Breast epithelium (tissue), 4 donors: ENCODE measurements around the gene FSIP1. TPM values are rescaled to one million over a fixed set of nuclear protein-coding genes. Genes with fewer than 3 reads are reported as not detected.

Experiments
- DNase-seq, 2 donors: peaks; one replicate each; pipeline ENCODE4 v3.0.0-alpha.2; 2019; ENCODE audit warnings: low spot score in 2 of 2
- H3K27ac ChIP-seq, 2 donors: fragments of 200-600 bp; sonication (generic) in 1 of 2; one replicate each; pipeline ENCODE4 v1.5.1; 2016 to 2019; ENCODE audit warnings: mild to moderate bottlenecking in 1 of 2
- H3K27me3 ChIP-seq, 2 donors: fragments of 200-600 bp; sonication (generic) in 1 of 2; one replicate each; pipeline versions ENCODE4 v1.5.1 to v1.6.0; 2017 to 2019; ENCODE audit warnings: control low read depth in 1 of 2, mild to moderate bottlenecking in 1 of 2
- H3K36me3 ChIP-seq: fragments of 200-600 bp; one replicate; pipeline ENCODE4 v1.5.1; 2019
- H3K4me1 ChIP-seq, 2 donors: fragments of 200-600 bp; sonication (generic); one replicate each; pipeline ENCODE4 v1.5.1; 2016 to 2019; ENCODE audit warnings: control low read depth in 1 of 2
- H3K4me3 ChIP-seq, 3 donors: fragments of 200-600 bp; sonication (generic); 1 replicate in 2 of 3; 2 replicates in 1 of 3; pipeline ENCODE4 v1.5.1; 2016 to 2019; ENCODE audit warnings: mild to moderate bottlenecking in 3 of 3, moderate library complexity in 2 of 3
- H3K9me3 ChIP-seq, 2 donors: fragments of 200-600 bp; sonication (generic) in 1 of 2; one replicate each; pipeline ENCODE4 v1.5.1; 2016 to 2019; ENCODE audit warnings: control low read depth in 1 of 2
- POLR2A ChIP-seq: fragments of 450-650 bp; IDR thresholded peaks from one replicate; pipeline ENCODE4 v1.6.1; 2016; ENCODE audit warnings: antibody characterized with exemption, mild to moderate bottlenecking, moderate library complexity
- POLR2AphosphoS5 ChIP-seq, 3 donors: sonication (generic); formaldehyde crosslinking; IDR thresholded peaks; one replicate each; pipeline ENCODE4 v1.6.1; 2017; ENCODE audit warnings: antibody characterized with exemption in 3 of 3
- intact Hi-C: fragments of 100-400 bp; cut with DNase I; formaldehyde crosslinking; loops from one replicate; pipeline ENCODE4 v1.15.1; 2023; ENCODE audit warnings: low total_unique reads
- total RNA-seq, 3 donors: library from RNA; depleted of rRNA; stranded (reverse); fragments of >200 nt; gene quantifications; one replicate each; pipeline ENCODE4 v1.1.0, GENCODE V29; 2016
- TF ChIP-seq, protein P1 (sequence below), 3 donors: fragments of 450-650 bp; IDR thresholded peaks; one replicate each; pipeline ENCODE4 v1.5.1; 2016 to 2017; ENCODE audit warnings: antibody characterized with exemption in 3 of 3, mild to moderate bottlenecking in 3 of 3, moderate library complexity in 3 of 3

FSIP1 gene
- total RNA-seq, 3 donors from 2014 or later: 0.32 to 23.3 (median 16.2) TPM

DNA sequence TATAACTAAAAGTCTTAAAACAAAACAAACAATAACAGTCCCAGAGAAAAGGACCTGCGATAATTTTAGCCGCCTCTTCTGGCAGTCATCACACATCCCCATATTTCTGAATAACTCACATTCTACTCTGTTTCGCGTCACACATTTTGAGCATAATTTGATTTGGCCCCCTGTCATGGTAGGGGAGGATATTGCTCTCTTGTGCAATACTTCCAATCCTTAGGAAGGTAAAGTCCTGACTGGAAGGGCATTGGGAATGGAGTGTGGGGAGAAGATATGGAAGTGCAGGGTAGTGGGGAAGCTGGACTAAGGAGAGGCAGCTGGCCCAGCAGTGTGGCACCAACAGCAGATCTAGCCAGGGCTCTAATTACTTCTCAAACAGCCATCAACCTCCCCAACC is 11.3 kb upstream of the FSIP1 start:
- no peaks in the 10 kb centered on the region for H3K9me3 ChIP-seq
- no peaks in the 10 kb centered on the region for H3K4me1 ChIP-seq
- TF ChIP-seq, protein P1, sequence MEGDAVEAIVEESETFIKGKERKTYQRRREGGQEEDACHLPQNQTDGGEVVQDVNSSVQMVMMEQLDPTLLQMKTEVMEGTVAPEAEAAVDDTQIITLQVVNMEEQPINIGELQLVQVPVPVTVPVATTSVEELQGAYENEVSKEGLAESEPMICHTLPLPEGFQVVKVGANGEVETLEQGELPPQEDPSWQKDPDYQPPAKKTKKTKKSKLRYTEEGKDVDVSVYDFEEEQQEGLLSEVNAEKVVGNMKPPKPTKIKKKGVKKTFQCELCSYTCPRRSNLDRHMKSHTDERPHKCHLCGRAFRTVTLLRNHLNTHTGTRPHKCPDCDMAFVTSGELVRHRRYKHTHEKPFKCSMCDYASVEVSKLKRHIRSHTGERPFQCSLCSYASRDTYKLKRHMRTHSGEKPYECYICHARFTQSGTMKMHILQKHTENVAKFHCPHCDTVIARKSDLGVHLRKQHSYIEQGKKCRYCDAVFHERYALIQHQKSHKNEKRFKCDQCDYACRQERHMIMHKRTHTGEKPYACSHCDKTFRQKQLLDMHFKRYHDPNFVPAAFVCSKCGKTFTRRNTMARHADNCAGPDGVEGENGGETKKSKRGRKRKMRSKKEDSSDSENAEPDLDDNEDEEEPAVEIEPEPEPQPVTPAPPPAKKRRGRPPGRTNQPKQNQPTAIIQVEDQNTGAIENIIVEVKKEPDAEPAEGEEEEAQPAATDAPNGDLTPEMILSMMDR (IDR thresholded peaks at IDR 0.05): no peak
- TF ChIP-seq POLR2A (no peak), POLR2AphosphoS5 (IDR thresholded peaks at IDR 0.05) (no peak)
- H3K27me3 ChIP-seq: no peaks in the 10 kb centered on the region
- no peak for DNase-seq
- H3K36me3 ChIP-seq: no peaks in the 10 kb centered on the region
- H3K4me3 ChIP-seq: no peak overlapping the region
- intact Hi-C loops: loop anchor here (10.0 kb wide), 1 partner anchor 81 kb away; no protein-coding TSS in a partner anchor
- no peak overlapping the region for H3K27ac ChIP-seq

DNA sequence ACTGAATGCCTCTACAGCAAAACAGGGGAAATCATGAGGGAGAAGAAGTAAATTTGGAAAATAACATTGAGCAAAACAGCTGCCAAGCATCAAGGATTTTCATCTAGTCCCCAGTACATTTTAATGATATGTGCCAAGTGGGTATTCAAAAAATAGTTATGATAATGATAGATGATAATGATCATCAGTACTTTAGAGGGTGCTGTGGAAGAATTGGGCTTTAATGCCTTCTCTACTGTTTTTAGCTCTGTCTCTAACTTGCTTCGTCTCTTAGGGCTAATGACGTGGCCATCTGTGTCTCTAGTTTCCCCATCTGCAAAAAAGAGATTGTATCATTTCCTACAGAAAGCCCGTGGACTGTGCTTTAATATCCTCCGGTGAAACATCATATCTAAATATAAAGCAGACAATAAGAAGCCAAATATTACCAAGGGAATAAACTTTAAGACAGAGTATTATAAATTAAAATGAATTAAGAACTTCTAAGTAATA is 10.2 kb upstream of the FSIP1 start:
- Histone ChIP-seq H3K27me3 (no peaks in the 10 kb centered on the region), H3K36me3 (no peaks in the 10 kb centered on the region), H3K4me3 (no peak overlapping the region), H3K27ac (no peak overlapping the region), H3K4me1 (no peaks in the 10 kb centered on the region), H3K9me3 (no peaks in the 10 kb centered on the region)
- TF ChIP-seq POLR2A (no peak), POLR2AphosphoS5 (IDR thresholded peaks at IDR 0.05) (no peak)
- TF ChIP-seq, protein P1 (IDR thresholded peaks at IDR 0.05): no peak
- no peak for DNase-seq
- intact Hi-C loops: loop anchor here (10.0 kb wide), 1 partner anchor 82 kb away; no protein-coding TSS in a partner anchor

DNA sequence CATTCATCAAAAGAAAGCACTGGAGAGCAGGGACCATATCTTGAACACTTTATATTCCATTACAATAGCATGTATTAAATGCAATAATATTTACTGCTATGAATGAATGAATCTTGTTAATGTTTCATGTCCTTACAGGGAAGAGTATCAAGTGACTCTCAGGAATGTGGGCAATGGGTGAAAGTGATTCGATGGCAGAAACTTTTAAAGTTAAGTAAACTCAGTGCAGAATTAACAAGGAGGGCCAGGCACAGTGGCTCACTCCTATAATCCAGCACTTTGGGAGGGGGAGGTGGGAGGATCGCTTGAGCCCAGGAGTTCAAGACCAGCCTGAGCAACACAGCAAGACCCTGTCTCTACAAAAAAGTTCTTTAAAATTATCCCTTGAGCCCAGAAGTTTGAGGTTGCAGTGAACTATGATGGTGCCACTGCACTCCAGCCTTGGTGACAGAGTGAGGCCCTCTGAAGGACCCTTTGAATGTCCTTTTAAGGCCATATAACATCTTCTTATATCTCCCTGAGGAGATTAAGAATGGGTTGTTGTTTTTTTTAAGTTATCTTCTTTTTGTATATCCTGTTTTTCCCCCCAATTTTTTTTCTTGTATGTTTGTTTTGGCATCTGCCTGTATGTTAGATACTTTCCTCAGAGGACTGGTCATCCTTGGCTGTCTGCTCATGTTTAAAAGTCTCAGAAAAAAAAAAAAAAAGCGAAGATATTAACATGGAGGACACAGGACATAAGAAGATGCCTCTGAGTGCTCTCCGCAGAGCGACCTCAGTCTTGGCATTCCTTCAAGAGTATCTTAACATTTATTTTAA is 9.6 kb upstream of the FSIP1 start:
- Histone ChIP-seq H3K4me3 (no peak overlapping the region), H3K4me1 (no peaks in the 10 kb centered on the region), H3K9me3 (no peaks in the 10 kb centered on the region), H3K27me3 (no peaks in the 10 kb centered on the region), H3K36me3 (no peaks in the 10 kb centered on the region), H3K27ac (no peak overlapping the region)
- DNase-seq: no peak
- intact Hi-C loops: loop anchor here (10.0 kb wide), 1 partner anchor 83 kb away; no protein-coding TSS in a partner anchor
- TF ChIP-seq, protein P1 (IDR thresholded peaks at IDR 0.05): no peak
- TF ChIP-seq POLR2A: no peak
- no peak for TF ChIP-seq POLR2AphosphoS5 (IDR thresholded peaks at IDR 0.05)

DNA sequence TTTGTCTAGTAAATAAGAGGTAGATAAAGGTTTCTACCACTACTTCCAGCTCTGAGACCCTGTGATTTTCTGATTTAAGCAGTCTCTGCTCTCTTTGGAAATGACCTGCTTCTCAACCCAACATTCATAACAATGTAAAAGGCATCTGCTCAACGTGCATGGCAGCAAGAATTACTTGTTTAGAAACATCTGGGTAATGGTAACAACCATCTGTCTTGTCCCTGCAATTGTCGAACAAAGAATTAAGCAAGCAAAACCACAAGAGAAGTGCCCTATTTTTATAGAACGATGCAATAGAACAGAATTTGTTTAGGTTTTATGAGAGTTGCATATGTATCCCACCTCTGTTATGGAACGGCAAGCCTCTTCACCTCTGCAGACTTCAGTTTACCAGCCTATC is 7.1 kb upstream of the FSIP1 start:
- intact Hi-C loops: loop anchor here (10.0 kb wide), 1 partner anchor 85 kb away; no protein-coding TSS in a partner anchor
- H3K9me3 ChIP-seq: no peaks in the 10 kb centered on the region
- no peak overlapping the region for H3K27ac ChIP-seq
- no peaks in the 10 kb centered on the region for H3K27me3 ChIP-seq
- no peak overlapping the region for H3K4me3 ChIP-seq
- no peak for DNase-seq
- no peaks in the 10 kb centered on the region for H3K36me3 ChIP-seq
- H3K4me1 ChIP-seq: no peaks in the 10 kb centered on the region
- TF ChIP-seq POLR2AphosphoS5 (IDR thresholded peaks at IDR 0.05) (no peak), POLR2A (no peak)
- TF ChIP-seq, protein P1 (IDR thresholded peaks at IDR 0.05): no peak
